Measurements from ENCODE around the gene AAK1.

The AAK1 gene

DNA sequence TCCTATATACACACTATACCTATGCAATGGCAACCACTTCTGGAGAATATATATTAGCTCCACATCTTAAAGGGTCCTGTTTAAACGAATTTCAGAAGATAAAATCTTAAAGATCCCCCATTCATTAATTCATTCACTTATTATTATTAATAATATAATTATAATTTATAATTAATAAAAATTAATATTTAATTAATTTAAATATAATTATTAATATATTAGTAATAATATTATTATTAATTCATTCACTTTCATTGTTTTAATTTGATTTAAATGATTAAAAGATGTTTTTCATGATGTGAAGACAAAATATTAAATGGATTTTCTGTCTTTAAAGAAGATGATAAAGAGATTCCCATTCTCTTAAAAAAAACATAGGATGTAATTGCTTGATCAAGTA, 227.4 kb downstream of the AAK1 start:
- no peak overlapping the region for H3K4me3 ChIP-seq
- no peaks in the 10 kb centered on the region for H3K27me3 ChIP-seq (ENCODE audit: low read depth)
- DNase-seq (ENCODE audit: low spot score in 2 of 2) = no peak
- H3K36me3 ChIP-seq (replicated peaks) = peaks cover 21% of the 10 kb centered on the region
- in situ Hi-C loops (cut with MboI; ENCODE audit: low sequenced_read_pairs) = no loop called here
- H3K9me3 ChIP-seq = no peaks in the 10 kb centered on the region
- H3K4me1 ChIP-seq = no peaks in the 10 kb centered on the region

All from HAP-1 (cell line).